T-cell (primary cell): ENCODE results near the gene VPS13A. TPM values are rescaled to one million over a fixed set of nuclear protein-coding genes. Genes with fewer than 3 reads are reported as not detected.

Source experiments
- ATAC-seq, 4 experiments: fragments of 200-7000 bp in 3 of 4; fragments of 150-1000 bp in 1 of 4; cut with Tn5 transposase; replicated peaks in 1 of 4; 1 replicate in 3 of 4; 2 replicates in 1 of 4; pipeline ENCODE4 v1.10.0; 2021; ENCODE audit warnings: moderate library complexity in 3 of 4, mild to moderate bottlenecking in 2 of 4, moderate number of reproducible peaks in 1 of 4
- CTCF ChIA-PET, 2 donors: fragments of 300-600 bp; sonication (Branson Sonifier 250); formaldehyde crosslinking; loops; one replicate each; lab custom pipeline; 2022; ENCODE audit warnings: antibody characterized with exemption in 2 of 2; lab: Charles Lee
- POLR2A ChIA-PET, 2 donors: fragments of 300-600 bp; sonication (Branson Sonifier 250); formaldehyde crosslinking; loops; one replicate each; lab custom pipeline; 2022; ENCODE audit warnings: antibody characterized with exemption in 2 of 2; lab: Charles Lee
- DNase-seq, 35 experiments: peaks; one replicate each; pipeline versions ENCODE4 v3.0.0 to v3.0.0-alpha.2; 2013 to 2023
- H3K27ac ChIP-seq: one replicate; pipeline ENCODE4 v1.5.1; 2013; ENCODE audit warnings: low read length
- H3K27me3 ChIP-seq, 2 experiments: replicated peaks in 1 of 2; 1 replicate in 1 of 2; 2 replicates in 1 of 2; pipeline versions ENCODE4 v1.6.1 to v1.7.0; 2013; ENCODE audit warnings: low read length in 1 of 2, mixed read lengths in 1 of 2; ENCODE audit not compliant: control insufficient read depth in 2 of 2, insufficient read depth in 2 of 2; ENCODE audit errors: extremely low read depth in 1 of 2
- H3K36me3 ChIP-seq, 2 donors: 1 replicate in 1 of 2; 2 replicates in 1 of 2; pipeline versions ENCODE4 v1.6.1 to v1.7.0; 2013; ENCODE audit warnings: low read length in 1 of 2; ENCODE audit not compliant: control insufficient read depth in 2 of 2, insufficient read depth in 1 of 2; ENCODE audit errors: extremely low read depth in 1 of 2
- H3K4me1 ChIP-seq, 2 experiments: 1 replicate in 1 of 2; 2 replicates in 1 of 2; pipeline versions ENCODE4 v1.6.1 to v1.7.0; 2013; ENCODE audit warnings: low read length in 2 of 2, mixed read lengths in 1 of 2; ENCODE audit not compliant: insufficient read depth in 2 of 2, control insufficient read depth in 1 of 2; ENCODE audit errors: extremely low read depth in 1 of 2
- H3K4me3 ChIP-seq, 2 donors: 1 replicate in 1 of 2; 2 replicates in 1 of 2; pipeline versions ENCODE4 v1.5.1 to v1.7.0; 2013; ENCODE audit warnings: mild to moderate bottlenecking in 2 of 2, low read length in 1 of 2, moderate library complexity in 1 of 2; ENCODE audit not compliant: control insufficient read depth in 1 of 2; ENCODE audit errors: extremely low read depth in 1 of 2
- H3K9me3 ChIP-seq: 2 replicates; pipeline ENCODE4 v1.7.0; 2013
- H3K27ac Mint-ChIP-seq, 2 donors: one replicate each; pipeline ENCODE4 v1.8.0; 2020 to 2021; ENCODE audit warnings: mild to moderate bottlenecking in 2 of 2, mixed read lengths in 2 of 2
- H3K27me3 Mint-ChIP-seq, 2 donors: one replicate each; pipeline ENCODE4 v1.8.0; 2021 to 2022; ENCODE audit warnings: mixed read lengths in 2 of 2
- H3K36me3 Mint-ChIP-seq: one replicate; pipeline ENCODE4 v1.8.0; 2021; ENCODE audit warnings: mixed read lengths
- H3K4me1 Mint-ChIP-seq, 3 donors: one replicate each; pipeline ENCODE4 v1.8.0; 2020 to 2022; ENCODE audit warnings: mixed read lengths in 3 of 3, mild to moderate bottlenecking in 1 of 3
- H3K4me3 Mint-ChIP-seq, 3 donors: one replicate each; pipeline ENCODE4 v1.8.0; 2020 to 2022; ENCODE audit warnings: mild to moderate bottlenecking in 3 of 3, mixed read lengths in 3 of 3, moderate library complexity in 3 of 3
- H3K9me3 Mint-ChIP-seq, 3 donors: one replicate each; pipeline ENCODE4 v1.8.0; 2020 to 2022; ENCODE audit warnings: mixed read lengths in 3 of 3
- WGBS: methylation state at CpG from one replicate; pipeline ENCODE4 v1.1.5; 2013; ENCODE audit warnings: missing lambda C conversion rate; ENCODE audit not compliant: insufficient coverage; 5-methylcytosine and 5-hydroxymethylcytosine counted together
- total RNA-seq, 35 experiments: library from RNA in 6 of 35; stranded (reverse) in 6 of 35; fragments of 120-200 nt in 1 of 35; gene quantifications; one replicate each; pipeline versions ENCODE4 v1.2.1 to v1.2.4 and lab custom pipeline; 2013 to 2026

Gene VPS13A
- total RNA-seq, 5 donors from 2014 or later (not counting 1 experiment from before 2014, with no cell fraction given) = 32.1 to 49.3 (median 36.5) TPM

DNA sequence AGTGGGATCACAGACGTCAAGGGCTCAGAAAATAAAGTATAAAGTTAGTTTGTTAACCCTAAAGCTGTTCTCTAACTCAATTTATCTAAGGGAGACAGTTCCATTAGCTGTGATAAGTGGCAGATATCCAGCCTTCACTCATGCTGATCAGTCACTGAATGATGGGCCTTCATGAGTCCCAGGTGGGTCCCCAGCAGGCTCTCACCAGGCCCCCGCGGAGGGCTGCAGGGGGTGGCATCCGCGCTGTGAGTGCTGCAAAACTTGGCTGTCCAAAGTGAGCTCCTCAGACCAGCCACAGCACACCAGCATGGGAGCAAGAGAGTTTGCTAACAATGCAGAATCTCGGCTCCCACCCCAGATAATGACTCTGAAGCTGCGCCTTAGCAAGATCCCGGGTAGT is 283.6 kb downstream of the VPS13A start:
- DNase-seq (no peak), ATAC-seq (no peak)
- Histone ChIP-seq H3K4me3 (no peak overlapping the region), H3K4me1 (peaks cover 0 to 4% of the 10 kb centered on the region in 2 experiments), H3K9me3 (no peaks in the 10 kb centered on the region), H3K36me3 (no peaks in the 10 kb centered on the region), H3K27me3 (peaks cover 0 to 6% of the 10 kb centered on the region in 2 experiments), H3K27ac (no peak overlapping the region)
- Mint-ChIP-seq H3K36me3 (no peaks in the 10 kb centered on the region), H3K4me1 (peaks cover 9 to 12% (median 10%) of the 10 kb centered on the region in 3 donors), H3K27ac (no peak overlapping the region), H3K27me3 (peaks cover 3% of the 10 kb centered on the region in 2 donors), H3K4me3 (no peak overlapping the region), H3K9me3 (no peaks in the 10 kb centered on the region)
- ChIA-PET CTCF (interaction anchor here in 1 of 2 donors (0.6 kb wide), 1 partner anchor 1055 kb away, joined by 3 read pairs; no protein-coding TSS in a partner anchor), POLR2A (no interaction called here)
- WGBS = 100% methylated on average over 4 of the region's 8 CpGs

DNA sequence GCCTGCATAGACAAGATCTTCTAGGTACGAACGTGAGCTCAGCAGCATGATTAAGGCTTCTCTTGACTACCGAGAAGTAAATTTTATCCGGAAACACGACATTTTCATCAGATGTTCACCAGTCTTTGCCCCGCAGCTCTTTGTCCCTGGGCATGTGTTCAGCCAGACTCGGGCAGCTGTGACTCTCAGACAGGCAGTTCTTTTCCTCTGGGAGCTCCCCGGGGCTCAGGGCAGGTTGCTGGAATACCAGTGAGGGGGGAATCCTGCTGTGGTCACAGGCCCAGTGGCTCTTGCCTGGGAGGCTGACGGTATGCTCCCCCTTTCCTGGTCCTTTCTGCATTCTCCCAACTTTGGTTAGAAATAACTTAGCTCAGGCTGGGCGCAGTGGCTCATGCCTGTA is 284.7 kb downstream of the VPS13A start:
- Histone ChIP-seq H3K4me3 (no peak overlapping the region), H3K4me1 (peaks cover 0 to 4% of the 10 kb centered on the region in 2 experiments), H3K36me3 (no peaks in the 10 kb centered on the region), H3K27ac (no peak overlapping the region), H3K27me3 (peaks cover 0 to 10% of the 10 kb centered on the region in 2 experiments), H3K9me3 (no peaks in the 10 kb centered on the region)
- Mint-ChIP-seq H3K4me3 (no peak overlapping the region), H3K36me3 (no peaks in the 10 kb centered on the region), H3K27me3 (peaks cover 3 to 4% of the 10 kb centered on the region in 2 donors), H3K4me1 (peaks cover 7 to 8% (median 7%) of the 10 kb centered on the region in 3 donors), H3K9me3 (no peaks in the 10 kb centered on the region), H3K27ac (no peak overlapping the region)
- POLR2A ChIA-PET = no interaction called here
- no peak for ATAC-seq
- CTCF ChIA-PET = interaction anchor here in 1 of 2 donors (1.4 kb wide), 1 partner anchor 10 kb away, joined by 4 read pairs; no protein-coding TSS in a partner anchor
- no peak for DNase-seq
- WGBS = 89% methylated on average over 8 of the region's 10 CpGs

DNA sequence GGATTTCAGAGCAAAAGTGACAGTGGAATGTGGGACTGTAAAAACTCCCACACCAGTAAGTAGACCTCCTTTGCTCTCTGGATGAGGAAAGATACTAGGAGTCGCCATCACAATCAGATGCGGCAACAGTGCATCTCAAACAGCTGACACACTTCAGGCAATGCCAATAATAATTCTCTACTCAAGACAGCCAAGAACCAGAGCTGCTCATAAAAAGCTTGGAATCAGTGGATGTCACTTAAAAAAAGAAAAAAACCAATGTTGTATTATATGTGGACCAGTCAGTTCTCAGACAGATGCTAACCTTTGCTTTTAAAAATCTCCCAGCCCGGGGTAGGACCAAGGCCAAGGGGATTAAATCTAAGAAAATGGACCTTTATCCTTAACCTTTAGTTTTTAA is 285.8 kb downstream of the VPS13A start:
- DNase-seq (no peak), ATAC-seq (no peak)
- Mint-ChIP-seq H3K27ac (no peak overlapping the region), H3K36me3 (no peaks in the 10 kb centered on the region), H3K27me3 (peaks cover 1 to 3% of the 10 kb centered on the region in 2 donors), H3K4me3 (no peak overlapping the region), H3K9me3 (no peaks in the 10 kb centered on the region), H3K4me1 (peaks cover 1 to 2% (median 1%) of the 10 kb centered on the region in 3 donors)
- Histone ChIP-seq H3K27ac (no peak overlapping the region), H3K27me3 (peaks cover 0 to 11% of the 10 kb centered on the region in 2 experiments), H3K9me3 (no peaks in the 10 kb centered on the region), H3K4me1 (peaks cover 0 to under 1% of the 10 kb centered on the region in 2 experiments), H3K4me3 (no peak overlapping the region), H3K36me3 (no peaks in the 10 kb centered on the region)
- WGBS = no CpG with 5 or more reads among the region's 3 CpGs
- CTCF ChIA-PET = interaction anchor here in 1 of 2 donors (0.6 to 1.4 kb wide), 2 partner anchors 11 to 182 kb away, joined by 3 to 4 read pairs; no protein-coding TSS in a partner anchor
- POLR2A ChIA-PET = no interaction called here

DNA sequence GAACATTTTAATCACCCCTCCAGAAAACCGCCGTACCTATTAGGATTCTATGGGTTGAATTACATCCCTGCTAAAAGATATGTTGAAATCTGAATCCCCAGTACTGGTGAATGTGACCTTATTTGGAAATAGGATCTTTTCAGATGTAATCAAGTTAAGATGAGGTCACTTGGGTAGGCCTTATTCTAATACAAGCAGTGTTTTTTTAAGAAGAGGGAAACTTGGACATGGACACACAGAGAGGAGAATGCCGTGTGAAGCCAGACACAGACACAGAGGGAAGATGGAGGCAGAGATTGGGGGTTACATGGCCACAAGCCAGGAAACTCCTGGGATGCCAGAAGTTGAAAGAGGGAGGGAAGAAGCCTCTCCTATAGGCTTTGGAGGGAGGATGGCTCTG is 287.3 kb downstream of the VPS13A start:
- H3K4me3 Mint-ChIP-seq = no peak overlapping the region
- no peak for DNase-seq
- H3K36me3 Mint-ChIP-seq = no peaks in the 10 kb centered on the region
- POLR2A ChIA-PET = no interaction called here
- WGBS = 88% methylated on average over 1 of the region's 3 CpGs
- Histone ChIP-seq H3K4me3 (no peak overlapping the region), H3K4me1 (no peaks in the 10 kb centered on the region), H3K36me3 (no peaks in the 10 kb centered on the region), H3K9me3 (no peaks in the 10 kb centered on the region), H3K27me3 (peaks cover 0 to 7% of the 10 kb centered on the region in 2 experiments), H3K27ac (no peak overlapping the region)
- peaks cover 1 to 3% of the 10 kb centered on the region in 2 donors for H3K27me3 Mint-ChIP-seq
- no peak for ATAC-seq
- H3K9me3 Mint-ChIP-seq = no peaks in the 10 kb centered on the region
- CTCF ChIA-PET = interaction anchor here in 1 of 2 donors (1.3 to 1.7 kb wide), 3 partner anchors 8 to 14 kb away, joined by 4 to 9 read pairs (median 4); no protein-coding TSS in a partner anchor
- no peaks in the 10 kb centered on the region for H3K4me1 Mint-ChIP-seq
- H3K27ac Mint-ChIP-seq = no peak overlapping the region

DNA sequence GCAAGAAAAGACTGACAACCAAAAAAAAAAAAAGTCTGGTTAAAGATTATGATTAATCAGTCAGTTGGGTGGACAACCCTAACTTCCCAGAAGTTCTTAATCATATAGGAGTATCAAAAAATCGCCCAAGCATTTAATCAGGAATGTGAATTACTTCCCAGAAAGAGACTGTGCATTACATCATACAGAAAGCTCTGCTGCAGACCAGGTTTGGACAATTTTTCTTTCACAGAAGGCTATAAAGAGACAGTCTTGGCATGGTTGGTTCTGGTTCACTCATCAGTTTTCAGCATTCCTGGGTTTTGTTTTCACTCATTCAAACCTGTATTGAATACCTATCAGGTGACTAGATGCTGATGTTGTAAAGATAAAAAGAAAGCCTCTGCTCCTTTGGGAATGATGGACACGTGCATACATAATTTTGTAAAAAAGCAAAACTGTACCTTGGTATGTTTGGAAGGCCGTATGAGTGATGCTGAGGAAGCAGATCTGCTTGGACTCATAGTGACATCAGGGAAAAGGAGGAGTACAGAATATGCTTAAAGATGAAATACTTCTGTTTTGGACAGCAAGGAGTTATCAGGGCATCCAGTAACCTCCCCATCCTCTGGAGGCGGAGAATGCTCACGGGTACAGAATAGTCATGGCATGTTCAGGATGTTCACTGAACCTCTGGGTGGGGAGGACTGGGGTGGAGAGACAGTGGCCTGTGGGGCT is 292.3 kb downstream of the VPS13A start:
- DNase-seq (no peak), ATAC-seq (no peak)
- Mint-ChIP-seq H3K4me1 (no peaks in the 10 kb centered on the region), H3K27me3 (peaks cover under 1 to 1% of the 10 kb centered on the region in 2 donors), H3K36me3 (no peaks in the 10 kb centered on the region), H3K9me3 (peaks cover 3 to 5% (median 5%) of the 10 kb centered on the region in 3 donors), H3K4me3 (no peak overlapping the region), H3K27ac (no peak overlapping the region)
- H3K27me3 ChIP-seq = peaks cover 0 to 5% of the 10 kb centered on the region in 2 experiments
- no peaks in the 10 kb centered on the region for H3K9me3 ChIP-seq
- 81% methylated on average over 4 of the region's 5 CpGs for WGBS
- ChIA-PET CTCF (interaction anchor here in 1 of 2 donors (1.3 kb wide), 1 partner anchor 11 kb away, joined by 3 read pairs; no protein-coding TSS in a partner anchor), POLR2A (no interaction called here)
- no peak overlapping the region for H3K27ac ChIP-seq
- no peak overlapping the region for H3K4me3 ChIP-seq
- H3K4me1 ChIP-seq = no peaks in the 10 kb centered on the region
- H3K36me3 ChIP-seq = no peaks in the 10 kb centered on the region
